Bladder microvascular endothelial cell (primary cell): Measurements from ENCODE around the gene FOXK1. TPM values are rescaled to one million over a fixed set of nuclear protein-coding genes. Genes with fewer than 3 reads are reported as not detected.

Experiments
- total RNA-seq: library from RNA; depleted of rRNA; stranded (reverse); fragments of >200 nt; gene quantifications from 2 replicates; pipeline ENCODE4 v1.2.3, GENCODE V29; 2014

FOXK1 gene
- 22.7 and 36.6 TPM in 2 replicates for total RNA-seq

GRCh38 chr7:4681886-4682620 lies at the start of gene FOXK1:
TSS of gene FOXK1 (plus strand) at chr7:4682295. CDS start at chr7:4682309, 14 bp downstream.

GRCh38 chr7:4775250-4775847 lies 93.3 kb downstream of the FOXK1 start, which contains the start of gene AP5Z1:
TSS of gene AP5Z1 (plus strand) at chr7:4775623. CDS start at chr7:4775716, 93 bp downstream.

Other genes with a start within 250 kb of the FOXK1 start
- gene AP5Z1, start 93.3 kb downstream of the FOXK1 start, total RNA-seq = 18.1 and 27.9 TPM in 2 replicates
- gene PAPOLB, start 179.7 kb downstream of the FOXK1 start, total RNA-seq = 0.31 TPM in 1 of 2 replicates, not detected in the other
- gene RADIL, start 201.4 kb downstream of the FOXK1 start, total RNA-seq = 0.65 and 1.3 TPM in 2 replicates